NT2/D1 (cell line): ENCODE data around the gene SPDYE5.
"Not testable (repeated sequence)": the region's sequence is repeated elsewhere in the genome, so short reads cannot be mapped to it uniquely, and the experiment has no call there.

Experiments used
- YY1 ChIP-seq: IDR thresholded peaks from 2 replicates; pipeline ENCODE4 v1.6.1; 2011; ENCODE audit not compliant: insufficient read length, insufficient read depth
- ZNF274 ChIP-seq: IDR thresholded peaks from 2 replicates; pipeline ENCODE4 v1.6.1; 2011; ENCODE audit warnings: mild to moderate bottlenecking, low read depth, low read length

GRCh38 chr7:75452494-75452955 lies 39.6 kb upstream of the SPDYE5 start:
- TF ChIP-seq ZNF274, YY1: not testable (repeated sequence)
